GM04503 (cell line): Measurements from ENCODE around the gene PLCD4.

Experiments used
- DNase-seq: peaks from one replicate; pipeline ENCODE4 v3.0.0-alpha.2; 2012; ENCODE audit warnings: low read depth

PLCD4 gene

GRCh38 chr2:218664653-218665052 lies 57.0 kb downstream of the PLCD4 start:
- DNase-seq: no peak

- DNase-seq: no peak
These were observed 63.5 kb downstream of the PLCD4 start for GRCh38 chr2:218671097-218671653.

- peak; percentile 70 for DNase-seq
These were observed 64.2 kb downstream of the PLCD4 start, which contains the start of the genes RNF25 and STK36 for GRCh38 chr2:218671654-218672566. TSS of gene RNF25 (minus strand) at chr2:218672002. CDS start at chr2:218671970, 32 bp downstream. TSS of gene STK36 (plus strand) at chr2:218672086. CDS start at chr2:218672830, 744 bp downstream.

- no peak for DNase-seq
These were observed 71.4 kb downstream of the PLCD4 start for GRCh38 chr2:218679119-218679518.

- DNase-seq: no peak
These were observed 72.4 kb downstream of the PLCD4 start for GRCh38 chr2:218680061-218680460.
